ENCODE data around the gene P3H3.

DNA sequence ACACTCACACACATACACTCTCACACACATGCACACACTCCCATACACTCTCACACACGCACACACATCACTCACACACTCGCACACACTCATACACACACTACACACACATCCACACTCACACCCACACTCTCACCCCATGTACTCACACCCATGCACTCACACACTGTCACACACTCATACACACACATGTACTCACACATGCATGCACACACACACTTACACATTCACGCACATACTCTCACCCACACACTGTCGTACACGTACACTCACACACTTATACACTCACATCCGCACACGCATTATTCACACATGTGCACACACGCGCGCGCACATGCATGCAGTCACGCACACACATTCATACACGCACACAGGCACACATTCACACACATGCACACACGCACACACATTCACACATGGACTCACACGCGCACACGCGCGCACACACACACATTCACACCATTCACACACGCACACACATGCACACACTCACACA is 10.5 kb upstream of the P3H3 start:
- no peak for TF ChIP-seq POLR2A (IDR thresholded peaks at IDR 0.05; ENCODE audit: low read length)
- TF ChIP-seq GATA1 (IDR thresholded peaks at IDR 0.05; ENCODE audit: low read depth, low read length) = no peak
